Fibroblast of lung (primary cell): Measurements from ENCODE around the gene RIN2. TPM values are rescaled to one million over a fixed set of nuclear protein-coding genes. Genes with fewer than 3 reads are reported as not detected.

ENCODE experiments used
- DNase-seq, 2 donors: peaks; one replicate each; pipeline versions ENCODE4 v3.0.0 to v3.0.0-alpha.2; 2010; ENCODE audit warnings: low read depth in 2 of 2
- H2AFZ ChIP-seq: 2 replicates; pipeline ENCODE4 v1.5.1; 2012; ENCODE audit warnings: low read length, control low read depth, inconsistent platforms
- H3K27ac ChIP-seq: 2 replicates; pipeline ENCODE4 v1.5.1; 2011; ENCODE audit warnings: low read length, control low read depth; ENCODE audit not compliant: insufficient read depth
- H3K27me3 ChIP-seq: 2 replicates; pipeline ENCODE4 v1.5.1; 2011; ENCODE audit warnings: mild to moderate bottlenecking, low read length; ENCODE audit not compliant: control insufficient read depth, insufficient read depth
- H3K36me3 ChIP-seq: 2 replicates; pipeline ENCODE4 v1.5.1; 2011; ENCODE audit warnings: low read length; ENCODE audit not compliant: control insufficient read depth, insufficient read depth
- H3K4me1 ChIP-seq: 2 replicates; pipeline ENCODE4 v1.5.1; 2011; ENCODE audit warnings: low read length; ENCODE audit not compliant: control insufficient read depth, insufficient read depth; ENCODE audit errors: extremely low read depth
- H3K4me2 ChIP-seq: 2 replicates; pipeline ENCODE4 v1.5.1; 2011; ENCODE audit warnings: low read length, control low read depth; ENCODE audit not compliant: insufficient read depth; ENCODE audit errors: extremely low read depth
- H3K4me3 ChIP-seq, 4 experiments: fragments of 200-600 bp in 1 of 4; sonication (generic) in 1 of 4; replicated peaks in 1 of 4; 2 replicates each; pipeline ENCODE4 v1.5.1; 2011 to 2016; ENCODE audit warnings: low read length in 4 of 4, low read depth in 3 of 4, mild to moderate bottlenecking in 3 of 4, control low read depth in 2 of 4, inconsistent platforms in 1 of 4, mixed read lengths in 1 of 4; ENCODE audit not compliant: insufficient read depth in 1 of 4; ENCODE audit errors: control extremely low read depth in 1 of 4
- H3K79me2 ChIP-seq: 2 replicates; pipeline ENCODE4 v1.5.1; 2012; ENCODE audit warnings: mild to moderate bottlenecking, low read length, inconsistent platforms; ENCODE audit not compliant: control insufficient read depth, insufficient read depth
- H3K9ac ChIP-seq: 2 replicates; pipeline ENCODE4 v1.5.1; 2011; ENCODE audit warnings: mild to moderate bottlenecking, low read length, control low read depth; ENCODE audit not compliant: insufficient read depth
- H3K9me3 ChIP-seq: 2 replicates; pipeline ENCODE4 v1.5.1; 2012; ENCODE audit warnings: low read depth, low read length; ENCODE audit not compliant: control insufficient read depth, insufficient read depth
- H4K20me1 ChIP-seq: 2 replicates; pipeline ENCODE4 v1.5.1; 2011; ENCODE audit warnings: low read length; ENCODE audit not compliant: control insufficient read depth, insufficient read depth; ENCODE audit errors: extremely low read depth
- EZH2 ChIP-seq: IDR thresholded peaks from 2 replicates; pipeline ENCODE4 v1.5.1; 2012; ENCODE audit warnings: low read length, control low read depth, mild to moderate bottlenecking; ENCODE audit errors: missing control alignments
- polyA plus RNA-seq, 2 donors: library from polyadenylated mRNA; depleted of rRNA in 1 of 2; stranded (reverse) in 1 of 2; unstranded in 1 of 2; fragments of >200 nt; gene quantifications; 2 replicates each; pipeline ENCODE4 v1.2.1, GENCODE V29; 2011 to 2012; ENCODE audit warnings: missing spikeins in 1 of 2
- total RNA-seq: library from RNA; depleted of rRNA; stranded (reverse); fragments of >200 nt; gene quantifications from 2 replicates; pipeline ENCODE4 v1.2.1, GENCODE V29; 2014
- TF ChIP-seq, protein P1 (sequence below), 2 donors: IDR thresholded peaks in 1 of 2; conservative IDR thresholded peaks in 1 of 2; 1 replicate in 1 of 2; 2 replicates in 1 of 2; pipeline ENCODE4 v1.5.1; 2011 to 2012; ENCODE audit warnings: low read length in 2 of 2, control low read depth in 1 of 2, inconsistent platforms in 1 of 2, low read depth in 1 of 2, mild to moderate bottlenecking in 1 of 2

The RIN2 gene
- total and polyA plus RNA-seq, 2 donors (not counting 1 experiment from before 2014, with no cell fraction given), result 30.2 to 61.4 TPM

DNA sequence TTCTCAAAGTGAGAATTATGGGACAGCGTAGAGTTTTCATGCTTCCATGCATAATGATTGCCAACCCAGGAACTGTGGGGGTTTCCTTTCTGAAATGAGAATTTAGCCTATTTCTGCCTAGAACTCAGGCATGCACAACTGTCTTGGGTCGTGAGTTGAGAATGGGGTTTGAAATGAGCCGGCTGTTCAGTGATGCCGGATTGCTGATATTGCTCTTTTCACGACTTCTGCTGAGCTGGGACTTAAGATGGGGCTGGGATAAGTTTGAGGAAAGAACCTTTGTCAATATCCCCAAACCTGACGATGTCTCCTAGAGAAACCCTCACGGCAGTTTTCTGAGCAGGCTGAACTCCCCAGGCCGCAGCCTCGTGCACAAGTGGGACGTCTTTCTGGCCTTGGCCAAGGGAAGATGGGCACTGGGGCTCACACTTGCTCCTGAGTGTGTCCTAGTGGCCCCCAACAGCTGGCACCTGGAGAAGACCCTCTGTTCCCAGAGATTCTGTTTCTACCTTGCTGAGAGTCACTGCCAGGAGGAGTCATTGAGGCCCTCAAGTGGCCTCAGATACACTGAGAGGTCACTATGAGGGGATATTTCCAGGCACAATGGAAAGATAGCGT is 34.1 kb upstream of the RIN2 start:
- H4K20me1 ChIP-seq, result no peaks in the 10 kb centered on the region
- no peaks in the 10 kb centered on the region for H3K27me3 ChIP-seq
- TF ChIP-seq EZH2, result no peak
- TF ChIP-seq, protein P1, sequence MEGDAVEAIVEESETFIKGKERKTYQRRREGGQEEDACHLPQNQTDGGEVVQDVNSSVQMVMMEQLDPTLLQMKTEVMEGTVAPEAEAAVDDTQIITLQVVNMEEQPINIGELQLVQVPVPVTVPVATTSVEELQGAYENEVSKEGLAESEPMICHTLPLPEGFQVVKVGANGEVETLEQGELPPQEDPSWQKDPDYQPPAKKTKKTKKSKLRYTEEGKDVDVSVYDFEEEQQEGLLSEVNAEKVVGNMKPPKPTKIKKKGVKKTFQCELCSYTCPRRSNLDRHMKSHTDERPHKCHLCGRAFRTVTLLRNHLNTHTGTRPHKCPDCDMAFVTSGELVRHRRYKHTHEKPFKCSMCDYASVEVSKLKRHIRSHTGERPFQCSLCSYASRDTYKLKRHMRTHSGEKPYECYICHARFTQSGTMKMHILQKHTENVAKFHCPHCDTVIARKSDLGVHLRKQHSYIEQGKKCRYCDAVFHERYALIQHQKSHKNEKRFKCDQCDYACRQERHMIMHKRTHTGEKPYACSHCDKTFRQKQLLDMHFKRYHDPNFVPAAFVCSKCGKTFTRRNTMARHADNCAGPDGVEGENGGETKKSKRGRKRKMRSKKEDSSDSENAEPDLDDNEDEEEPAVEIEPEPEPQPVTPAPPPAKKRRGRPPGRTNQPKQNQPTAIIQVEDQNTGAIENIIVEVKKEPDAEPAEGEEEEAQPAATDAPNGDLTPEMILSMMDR (conservative IDR thresholded peaks at IDR 0.05 in 1 of 2, IDR thresholded peaks at IDR 0.05 in 1 of 2; ENCODE audit: low read depth in 1 of 2, low read length in 2 of 2), result no peak
- H3K79me2 ChIP-seq, result no peaks in the 10 kb centered on the region
- H3K4me2 ChIP-seq, result no peak overlapping the region
- H3K4me3 ChIP-seq, result no peak overlapping the region
- no peaks in the 10 kb centered on the region for H3K4me1 ChIP-seq
- no peak overlapping the region for H3K9ac ChIP-seq
- no peaks in the 10 kb centered on the region for H3K9me3 ChIP-seq
- no peak overlapping the region for H3K27ac ChIP-seq
- H3K36me3 ChIP-seq, result no peaks in the 10 kb centered on the region
- DNase-seq, result no peak
- no peak overlapping the region for H2AFZ ChIP-seq

DNA sequence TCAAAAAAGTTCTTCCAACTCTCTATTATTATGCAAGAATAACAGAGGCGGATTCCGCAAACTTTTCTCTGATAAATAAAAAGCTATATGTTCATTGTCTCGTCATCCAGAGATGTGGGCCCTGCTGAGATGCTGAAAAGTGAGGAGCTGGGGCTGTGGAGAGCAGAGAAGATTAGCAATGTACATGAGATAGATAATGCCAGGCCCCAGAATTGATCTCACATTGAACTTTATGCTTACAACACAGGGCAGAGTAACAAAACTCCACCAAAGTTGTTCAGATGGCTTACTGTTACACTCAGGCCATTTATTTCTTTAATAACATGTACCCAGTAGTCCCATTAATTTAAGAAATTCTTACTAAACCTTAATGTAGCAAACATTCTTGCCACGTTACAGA is 32.7 kb upstream of the RIN2 start:
- H3K4me1 ChIP-seq, result no peaks in the 10 kb centered on the region
- H2AFZ ChIP-seq, result no peak overlapping the region
- no peaks in the 10 kb centered on the region for H3K9me3 ChIP-seq
- H3K79me2 ChIP-seq, result no peaks in the 10 kb centered on the region
- H4K20me1 ChIP-seq, result no peaks in the 10 kb centered on the region
- H3K36me3 ChIP-seq, result no peaks in the 10 kb centered on the region
- no peak overlapping the region for H3K4me3 ChIP-seq
- no peaks in the 10 kb centered on the region for H3K27me3 ChIP-seq
- H3K9ac ChIP-seq, result no peak overlapping the region
- no peak for DNase-seq
- no peak overlapping the region for H3K27ac ChIP-seq
- TF ChIP-seq EZH2, result no peak
- TF ChIP-seq, protein P1 (conservative IDR thresholded peaks at IDR 0.05 in 1 of 2, IDR thresholded peaks at IDR 0.05 in 1 of 2; ENCODE audit: low read depth in 1 of 2, low read length in 2 of 2), result no peak
- H3K4me2 ChIP-seq, result no peak overlapping the region

DNA sequence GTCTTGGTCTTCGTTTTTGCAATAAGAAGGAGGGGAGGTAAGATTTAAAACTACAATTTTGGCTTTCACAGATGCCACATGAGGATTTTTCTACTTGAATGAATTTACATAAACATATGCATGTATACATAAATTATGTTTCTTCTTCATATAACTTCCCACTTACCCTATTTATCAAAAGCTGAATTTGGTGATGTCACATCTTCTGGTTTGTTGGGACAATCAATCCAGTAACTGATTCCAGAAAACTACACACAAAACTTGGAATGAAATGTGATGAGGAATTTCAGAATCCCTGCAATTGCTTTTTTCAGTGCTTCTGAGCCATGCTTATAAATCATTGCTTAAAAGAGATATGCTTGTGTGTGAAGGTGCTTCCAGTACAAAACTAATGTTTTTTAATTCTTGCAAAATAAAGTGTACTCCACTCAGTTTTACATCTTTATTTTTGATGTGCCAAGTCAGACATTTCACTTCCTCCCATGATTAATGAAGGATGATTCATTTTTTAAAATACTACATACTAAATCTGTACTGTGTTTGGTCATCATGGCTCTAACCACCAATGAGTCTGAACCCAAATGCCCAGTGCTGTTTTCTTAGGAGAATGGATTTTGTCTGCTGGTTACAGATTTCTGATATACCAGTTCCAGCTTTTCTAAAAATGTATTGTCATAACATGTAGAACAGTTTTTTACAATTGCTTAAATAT is 32.1 kb upstream of the RIN2 start:
- Histone ChIP-seq H4K20me1 (no peaks in the 10 kb centered on the region), H3K9me3 (no peaks in the 10 kb centered on the region), H3K9ac (no peak overlapping the region), H3K4me2 (no peak overlapping the region), H3K36me3 (no peaks in the 10 kb centered on the region), H3K4me1 (no peaks in the 10 kb centered on the region), H3K27ac (no peak overlapping the region), H2AFZ (no peak overlapping the region), H3K27me3 (no peaks in the 10 kb centered on the region), H3K79me2 (no peaks in the 10 kb centered on the region), H3K4me3 (no peak overlapping the region)
- TF ChIP-seq EZH2, result no peak
- TF ChIP-seq, protein P1 (conservative IDR thresholded peaks at IDR 0.05 in 1 of 2, IDR thresholded peaks at IDR 0.05 in 1 of 2; ENCODE audit: low read depth in 1 of 2, low read length in 2 of 2), result no peak
- peak; percentile 45 to 49 for DNase-seq
